Effector memory CD8-positive, alpha-beta T cell (primary cell): Measurements from ENCODE around the gene TMEM91.
"Not testable (repeated sequence)": the region's sequence is repeated elsewhere in the genome, so short reads cannot be mapped to it uniquely, and the experiment has no call there.

Experiments used
- ATAC-seq: fragments of 150-1000 bp; cut with Tn5 transposase; replicated peaks from 2 replicates; pipeline ENCODE4 v1.10.0; 2021; ENCODE audit warnings: mild to moderate bottlenecking, moderate library complexity
- DNase-seq, 3 experiments: peaks; one replicate each; pipeline ENCODE4 v3.0.0; 2021
- H3K27ac Mint-ChIP-seq, 2 donors: one replicate each; pipeline ENCODE4 v1.8.0; 2022; ENCODE audit warnings: mild to moderate bottlenecking in 2 of 2, mixed read lengths in 2 of 2, moderate library complexity in 2 of 2
- H3K27me3 Mint-ChIP-seq, 2 donors: one replicate each; pipeline ENCODE4 v1.8.0; 2022; ENCODE audit warnings: mixed read lengths in 2 of 2
- H3K36me3 Mint-ChIP-seq: one replicate; pipeline ENCODE4 v1.8.0; 2022; ENCODE audit warnings: mild to moderate bottlenecking, moderate library complexity, mixed read lengths; ENCODE audit not compliant: insufficient read depth
- H3K4me1 Mint-ChIP-seq, 2 donors: one replicate each; pipeline ENCODE4 v1.8.0; 2022; ENCODE audit warnings: low read depth in 2 of 2, mixed read lengths in 2 of 2
- H3K4me3 Mint-ChIP-seq, 2 donors: one replicate each; pipeline ENCODE4 v1.8.0; 2022; ENCODE audit warnings: mild to moderate bottlenecking in 2 of 2, mixed read lengths in 2 of 2, moderate library complexity in 2 of 2
- H3K9me3 Mint-ChIP-seq, 2 donors: one replicate each; pipeline ENCODE4 v1.8.0; 2022; ENCODE audit warnings: mixed read lengths in 2 of 2

Gene TMEM91

DNA sequence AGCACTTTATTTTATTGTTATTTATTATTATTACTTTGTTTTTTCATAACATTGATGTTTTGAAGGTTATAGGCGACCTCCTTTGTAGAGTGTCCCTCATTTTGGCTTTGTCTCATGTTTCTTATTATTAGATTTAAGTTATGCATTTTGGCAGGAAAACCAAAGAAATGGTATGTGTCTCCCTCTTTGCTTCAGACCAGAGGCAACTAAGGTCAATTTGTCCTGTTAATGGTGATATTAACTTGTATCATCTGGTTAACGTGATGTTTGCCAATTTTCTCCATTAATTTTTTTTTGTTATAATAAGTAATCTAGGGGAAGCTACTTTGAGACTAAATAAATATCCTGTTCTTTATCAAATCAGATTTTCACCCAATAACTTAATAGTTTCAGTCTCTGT lies 3.8 kb upstream of the TMEM91 start:
- peaks cover 10% of the 10 kb centered on the region for H3K36me3 Mint-ChIP-seq
- no peaks in the 10 kb centered on the region for H3K9me3 Mint-ChIP-seq
- H3K4me3 Mint-ChIP-seq, result no peak overlapping the region
- no peak overlapping the region for H3K27ac Mint-ChIP-seq
- H3K27me3 Mint-ChIP-seq, result no peaks in the 10 kb centered on the region
- DNase-seq (no peak), ATAC-seq (no peak)
- peaks cover 13% of the 10 kb centered on the region in 2 donors for H3K4me1 Mint-ChIP-seq

GRCh38 chr19:41373993-41374392 lies 2.3 kb upstream of the TMEM91 start:
- H3K4me3 Mint-ChIP-seq, result no peak overlapping the region
- DNase-seq, result no peak
- H3K4me1 Mint-ChIP-seq, result peaks cover 13 to 14% of the 10 kb centered on the region in 2 donors
- no peaks in the 10 kb centered on the region for H3K9me3 Mint-ChIP-seq
- H3K27me3 Mint-ChIP-seq, result no peaks in the 10 kb centered on the region
- no peak overlapping the region for H3K27ac Mint-ChIP-seq
- H3K36me3 Mint-ChIP-seq, result peaks cover 13% of the 10 kb centered on the region
- no peak for ATAC-seq

DNA sequence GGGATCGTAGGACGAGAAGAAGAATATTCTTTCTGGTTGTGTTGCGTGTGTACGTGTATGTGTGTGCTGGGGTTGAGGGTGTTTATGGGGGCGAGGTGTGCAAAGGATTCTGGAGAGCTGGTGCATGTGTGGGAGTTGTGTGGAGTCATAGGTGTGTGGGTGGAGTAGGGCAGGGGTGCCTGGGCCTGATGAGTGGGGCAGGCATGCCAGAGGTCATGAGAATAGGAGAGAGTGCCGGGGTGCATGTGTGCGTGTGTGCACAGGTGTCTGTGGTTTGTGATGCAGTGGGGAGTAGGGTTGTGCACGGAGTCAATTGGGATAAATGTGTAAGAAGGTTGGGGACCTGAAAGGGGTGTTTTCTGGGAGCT lies 649 bp downstream of the TMEM91 start:
- peaks cover 15% of the 10 kb centered on the region for H3K36me3 Mint-ChIP-seq
- ATAC-seq, result peak; percentile 61
- no peaks in the 10 kb centered on the region for H3K9me3 Mint-ChIP-seq
- H3K27me3 Mint-ChIP-seq, result no peaks in the 10 kb centered on the region
- no peak for DNase-seq
- H3K4me3 Mint-ChIP-seq, result peak overlapping the region; percentile 57 to 76
- H3K27ac Mint-ChIP-seq, result peak overlapping the region; percentile 1 to 68
- H3K4me1 Mint-ChIP-seq, result peaks cover 10 to 13% of the 10 kb centered on the region in 2 donors

DNA sequence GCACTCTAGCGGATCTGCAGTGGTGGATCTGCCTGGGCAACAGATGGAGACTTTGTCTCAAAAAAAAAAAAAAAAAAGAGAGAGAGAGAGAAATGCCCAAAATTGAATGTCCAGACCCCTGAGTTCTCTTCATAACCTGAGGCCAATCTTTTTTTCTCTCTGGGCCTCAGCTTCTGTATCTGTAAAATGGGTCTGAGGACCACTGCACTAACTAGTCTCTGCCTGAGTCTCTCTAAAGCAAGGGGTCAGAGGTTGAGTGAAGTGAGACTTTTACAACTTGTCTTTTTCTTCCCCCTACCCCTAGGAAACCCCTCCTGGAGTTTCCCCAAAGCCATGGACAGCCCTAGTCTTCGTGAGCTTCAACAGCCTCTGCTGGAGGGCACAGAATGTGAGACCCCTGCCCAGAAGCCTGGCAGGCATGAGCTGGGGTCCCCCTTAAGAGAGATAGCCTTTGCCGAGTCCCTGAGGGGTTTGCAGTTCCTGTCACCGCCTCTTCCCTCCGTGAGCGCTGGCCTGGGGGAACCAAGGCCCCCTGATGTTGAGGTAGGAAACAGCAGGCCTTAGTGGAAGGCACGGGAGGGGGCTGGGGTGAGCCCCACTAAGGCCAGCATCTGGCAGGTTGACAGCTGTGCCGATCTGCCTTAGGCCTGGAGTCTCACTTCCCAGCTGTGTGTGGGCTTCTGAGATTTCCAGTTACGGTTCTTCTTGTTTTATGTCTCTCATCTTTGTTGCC lies 1.8 kb downstream of the TMEM91 start:
- peak overlapping the region in 1 of 2 donors; percentile 13 for H3K4me3 Mint-ChIP-seq
- peak overlapping the region; percentile 13 to 68 for H3K27ac Mint-ChIP-seq
- H3K36me3 Mint-ChIP-seq, result peaks cover 16% of the 10 kb centered on the region
- H3K9me3 Mint-ChIP-seq, result no peaks in the 10 kb centered on the region
- DNase-seq (no peak), ATAC-seq (peak; percentile 36)
- peaks cover 10 to 13% of the 10 kb centered on the region in 2 donors for H3K4me1 Mint-ChIP-seq
- no peaks in the 10 kb centered on the region for H3K27me3 Mint-ChIP-seq

DNA sequence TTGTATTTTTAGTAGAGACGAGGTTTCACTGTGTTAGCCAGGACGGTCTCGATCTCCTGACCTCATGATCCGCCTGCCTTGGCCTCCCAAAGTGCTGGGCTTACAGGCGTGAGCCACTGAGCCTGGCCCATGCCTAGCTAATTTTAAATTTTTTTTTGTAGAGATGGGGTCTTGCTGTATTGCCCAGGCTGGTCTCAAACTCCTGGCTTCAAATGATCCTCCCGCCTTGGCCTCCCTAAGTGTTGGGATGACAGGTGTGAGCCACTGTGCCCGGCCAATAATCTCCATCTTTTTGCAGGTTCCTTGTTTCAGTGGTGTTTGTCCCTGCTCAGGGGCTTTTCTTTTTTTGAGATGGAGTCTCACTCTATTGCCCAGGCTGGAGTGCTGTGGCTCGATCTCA lies 5.2 kb downstream of the TMEM91 start:
- H3K9me3 Mint-ChIP-seq, ATAC-seq, H3K4me1 Mint-ChIP-seq, H3K27ac Mint-ChIP-seq, H3K4me3 Mint-ChIP-seq, DNase-seq, H3K27me3 Mint-ChIP-seq: not testable (repeated sequence)
- peaks cover 13% of the 10 kb centered on the region for H3K36me3 Mint-ChIP-seq

- H3K36me3 Mint-ChIP-seq, result peaks cover 13% of the 10 kb centered on the region
- no peaks in the 10 kb centered on the region for H3K9me3 Mint-ChIP-seq
- no peaks in the 10 kb centered on the region for H3K27me3 Mint-ChIP-seq
- H3K4me1 Mint-ChIP-seq, result no peaks in the 10 kb centered on the region
- no peak for DNase-seq
- ATAC-seq, result no peak
- H3K4me3 Mint-ChIP-seq, result no peak overlapping the region
- H3K27ac Mint-ChIP-seq, result no peak overlapping the region
These were observed 8.0 kb downstream of the TMEM91 start for GRCh38 chr19:41384351-41384750.

DNA sequence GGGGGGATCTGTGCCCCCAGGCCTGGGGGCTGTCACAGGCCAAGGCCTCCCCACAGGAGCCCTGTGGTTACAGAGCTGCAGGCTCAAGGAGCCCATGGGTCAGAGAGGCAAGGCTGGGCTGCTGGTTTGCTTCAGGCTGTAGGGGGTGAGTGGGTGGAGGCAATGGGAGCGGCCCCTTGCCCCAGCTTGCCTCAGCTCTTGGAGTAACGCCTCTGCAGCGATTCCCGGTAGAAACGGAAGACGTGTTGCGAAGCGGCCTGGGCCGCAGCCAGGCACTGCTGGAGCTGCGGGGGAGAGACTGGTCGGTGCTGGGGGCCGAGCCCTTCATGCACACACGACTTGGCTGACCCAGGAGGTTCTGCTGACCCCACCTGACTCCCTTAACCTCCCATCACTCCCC lies 10.1 kb downstream of the TMEM91 start:
- Mint-ChIP-seq H3K36me3 (peaks cover 20% of the 10 kb centered on the region), H3K27ac (peak overlapping the region in 1 of 2 donors; percentile 88)

DNA sequence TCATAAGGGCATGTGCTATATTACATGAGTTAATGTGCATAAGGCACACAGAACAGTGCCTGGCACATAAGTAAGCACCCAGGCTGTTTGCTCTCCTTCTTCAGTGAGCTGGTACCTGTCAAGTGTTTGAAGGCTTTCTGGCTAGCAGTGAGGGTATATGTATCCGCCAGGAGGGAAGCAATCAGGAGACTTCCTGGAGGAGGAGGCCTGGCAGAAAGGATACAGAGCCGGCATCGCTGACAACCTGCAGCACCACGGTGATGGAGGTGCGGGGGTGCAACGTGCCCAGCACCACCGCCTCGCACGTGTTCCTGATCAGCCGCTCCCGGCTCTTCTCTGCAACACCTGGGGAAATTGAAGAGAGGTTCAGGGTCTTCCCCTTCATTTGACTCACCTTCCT lies 15.3 kb downstream of the TMEM91 start:
- no peak overlapping the region for H3K27ac Mint-ChIP-seq
- no peak for ATAC-seq
- DNase-seq, result no peak
- peaks cover 32% of the 10 kb centered on the region for H3K36me3 Mint-ChIP-seq
- H3K4me3 Mint-ChIP-seq, result no peak overlapping the region
- H3K27me3 Mint-ChIP-seq, result no peaks in the 10 kb centered on the region
- peaks cover 12% of the 10 kb centered on the region in 2 donors for H3K4me1 Mint-ChIP-seq
- no peaks in the 10 kb centered on the region for H3K9me3 Mint-ChIP-seq

More for the DNA sequence above, 10.1 kb downstream of the TMEM91 start:
- Mint-ChIP-seq H3K9me3 (no peaks in the 10 kb centered on the region), H3K27me3 (no peaks in the 10 kb centered on the region), H3K4me1 (no peaks in the 10 kb centered on the region), H3K4me3 (no peak overlapping the region)
- ATAC-seq, result no peak
- DNase-seq, result no peak

DNA sequence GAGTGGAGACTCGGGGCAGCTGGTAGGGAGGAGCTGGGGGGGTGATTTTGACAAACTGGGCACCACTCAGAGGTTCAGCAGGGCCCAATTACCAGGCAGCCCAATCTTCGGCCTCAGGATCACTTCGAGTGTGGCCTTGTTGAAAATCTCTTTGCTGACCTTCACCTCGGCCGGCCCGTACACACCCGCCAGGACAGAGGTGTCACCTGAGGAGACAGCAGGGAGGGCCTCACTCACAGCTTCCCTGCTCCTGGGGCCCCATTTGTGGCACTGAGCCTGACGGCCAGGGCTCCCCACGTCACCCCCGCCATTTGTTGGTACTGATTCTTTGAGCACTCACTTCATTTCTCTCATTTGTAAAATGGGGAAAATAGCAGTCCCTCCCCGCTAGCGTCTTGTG lies 16.4 kb downstream of the TMEM91 start:
- no peak for ATAC-seq
- Mint-ChIP-seq H3K4me1 (peaks cover 17 to 22% of the 10 kb centered on the region in 2 donors), H3K9me3 (no peaks in the 10 kb centered on the region), H3K4me3 (no peak overlapping the region), H3K27me3 (no peaks in the 10 kb centered on the region), H3K36me3 (peaks cover 37% of the 10 kb centered on the region), H3K27ac (peak overlapping the region in 1 of 2 donors; percentile 59)
- no peak for DNase-seq

GRCh38 chr19:41395355-41395754 lies 19.0 kb downstream of the TMEM91 start:
- peak overlapping the region; percentile 4 to 100 for H3K4me3 Mint-ChIP-seq
- no peaks in the 10 kb centered on the region for H3K27me3 Mint-ChIP-seq
- no peaks in the 10 kb centered on the region for H3K9me3 Mint-ChIP-seq
- ATAC-seq, result no peak
- peaks cover 35 to 37% of the 10 kb centered on the region in 2 donors for H3K4me1 Mint-ChIP-seq
- H3K36me3 Mint-ChIP-seq, result peaks cover 31% of the 10 kb centered on the region
- H3K27ac Mint-ChIP-seq, result peak overlapping the region; percentile 5 to 100
- DNase-seq, result no peak

DNA sequence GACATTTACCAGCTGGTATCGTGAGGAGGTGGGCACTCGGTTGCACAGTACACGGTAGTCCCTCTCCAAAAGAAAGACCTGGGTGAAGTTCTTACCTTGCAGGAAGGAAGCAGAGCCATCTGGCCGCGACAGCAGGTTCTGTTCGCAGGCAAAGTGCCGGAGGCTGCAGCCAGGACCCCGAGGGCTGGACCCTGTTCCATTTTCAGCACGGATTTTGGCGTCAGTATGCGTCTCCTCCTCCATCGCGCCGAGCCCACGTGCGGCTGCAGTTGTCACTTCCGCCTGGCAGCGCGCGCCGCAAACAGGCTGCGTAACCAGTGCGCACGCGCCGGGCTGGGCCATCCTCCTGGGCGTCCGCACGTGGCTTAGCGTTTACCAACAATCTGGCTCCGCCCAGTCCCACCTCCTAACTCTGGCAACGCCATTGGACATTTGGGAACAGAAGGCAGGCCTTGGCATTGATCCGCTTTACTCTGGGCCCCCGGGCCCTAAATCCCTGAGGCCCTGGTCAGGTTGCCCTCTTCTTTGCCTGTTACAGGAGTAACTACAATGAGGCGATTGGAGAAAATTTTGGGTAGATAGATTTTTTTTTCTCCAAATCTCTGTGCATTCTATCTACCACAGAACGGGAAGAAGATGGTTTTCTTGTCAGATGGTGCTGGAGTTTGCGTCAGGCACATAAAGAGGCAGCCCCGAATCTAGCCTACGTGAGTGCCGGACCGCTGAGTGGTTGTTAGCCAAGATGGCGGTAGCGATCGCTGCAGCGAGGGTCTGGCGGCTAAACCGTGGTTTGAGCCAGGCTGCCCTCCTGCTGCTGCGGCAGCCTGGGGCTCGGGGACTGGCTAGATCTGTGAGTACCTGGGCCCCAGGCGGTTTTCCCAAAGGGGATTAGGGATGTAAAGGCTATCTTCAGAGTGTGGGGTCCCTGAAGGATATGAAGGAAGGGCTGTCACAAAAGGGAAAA lies 21.0 kb downstream of the TMEM91 start, which contains the start of the genes BCKDHA and EXOSC5:
BCKDHA (plus strand) TSS at position 733 of the 964 bp plus-strand sequence; CDS start at position 743, 10 bp downstream.
EXOSC5 (minus strand) TSS at position 274 of the 964 bp plus-strand sequence; CDS start at position 243, 31 bp downstream.
- Mint-ChIP-seq H3K36me3 (peaks cover 25% of the 10 kb centered on the region), H3K27me3 (no peaks in the 10 kb centered on the region), H3K9me3 (no peaks in the 10 kb centered on the region), H3K27ac (peak within 1 kb of the TSS; percentile 100), H3K4me3 (peak within 1 kb of the TSS; percentile 98 to 100), H3K4me1 (peaks cover 40 to 45% of the 10 kb centered on the region in 2 donors)
- DNase-seq (peak; percentile 97 to 99 (median 98)), ATAC-seq (peak; percentile 98)

- H3K27me3 Mint-ChIP-seq, result no peaks in the 10 kb centered on the region
- H3K4me1 Mint-ChIP-seq, result peaks cover 40 to 45% of the 10 kb centered on the region in 2 donors
- H3K27ac Mint-ChIP-seq, result peak overlapping the region; percentile 100
- no peak for DNase-seq
- peak overlapping the region; percentile 98 to 100 for H3K4me3 Mint-ChIP-seq
- peaks cover 20% of the 10 kb centered on the region for H3K36me3 Mint-ChIP-seq
- no peaks in the 10 kb centered on the region for H3K9me3 Mint-ChIP-seq
- no peak for ATAC-seq
These were observed 21.7 kb downstream of the TMEM91 start for GRCh38 chr19:41398050-41398418.

DNA sequence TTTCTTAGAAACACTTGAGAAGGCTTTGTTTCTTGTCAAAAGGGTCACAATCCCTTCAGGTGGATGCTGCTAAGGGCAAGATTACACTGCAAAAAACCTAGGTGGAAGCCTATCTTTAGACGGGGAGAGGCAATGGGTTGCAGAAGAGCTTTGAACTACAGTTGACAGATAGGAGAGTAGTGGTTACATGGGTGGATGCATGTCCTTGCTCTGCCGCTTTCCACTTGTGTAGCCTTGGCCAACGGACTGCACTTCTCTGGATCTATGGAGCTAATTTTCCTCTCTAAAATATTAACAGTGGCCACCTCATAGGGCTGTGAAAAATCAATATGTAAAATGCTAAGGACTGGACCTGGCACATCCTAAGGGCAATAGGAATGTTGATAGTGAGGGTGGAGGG lies 22.3 kb downstream of the TMEM91 start:
- no peak for DNase-seq
- H3K36me3 Mint-ChIP-seq, result peaks cover 20% of the 10 kb centered on the region
- no peaks in the 10 kb centered on the region for H3K9me3 Mint-ChIP-seq
- ATAC-seq, result no peak
- H3K4me1 Mint-ChIP-seq, result peaks cover 42 to 47% of the 10 kb centered on the region in 2 donors
- H3K4me3 Mint-ChIP-seq, result peak overlapping the region; percentile 98 to 100
- no peaks in the 10 kb centered on the region for H3K27me3 Mint-ChIP-seq
- peak overlapping the region; percentile 100 for H3K27ac Mint-ChIP-seq
